ENCODE data around the gene GLIPR1L2.
"Not testable (repeated sequence)": the region's sequence is repeated elsewhere in the genome, so short reads cannot be mapped to it uniquely, and the experiment has no call there.

The GLIPR1L2 gene

DNA sequence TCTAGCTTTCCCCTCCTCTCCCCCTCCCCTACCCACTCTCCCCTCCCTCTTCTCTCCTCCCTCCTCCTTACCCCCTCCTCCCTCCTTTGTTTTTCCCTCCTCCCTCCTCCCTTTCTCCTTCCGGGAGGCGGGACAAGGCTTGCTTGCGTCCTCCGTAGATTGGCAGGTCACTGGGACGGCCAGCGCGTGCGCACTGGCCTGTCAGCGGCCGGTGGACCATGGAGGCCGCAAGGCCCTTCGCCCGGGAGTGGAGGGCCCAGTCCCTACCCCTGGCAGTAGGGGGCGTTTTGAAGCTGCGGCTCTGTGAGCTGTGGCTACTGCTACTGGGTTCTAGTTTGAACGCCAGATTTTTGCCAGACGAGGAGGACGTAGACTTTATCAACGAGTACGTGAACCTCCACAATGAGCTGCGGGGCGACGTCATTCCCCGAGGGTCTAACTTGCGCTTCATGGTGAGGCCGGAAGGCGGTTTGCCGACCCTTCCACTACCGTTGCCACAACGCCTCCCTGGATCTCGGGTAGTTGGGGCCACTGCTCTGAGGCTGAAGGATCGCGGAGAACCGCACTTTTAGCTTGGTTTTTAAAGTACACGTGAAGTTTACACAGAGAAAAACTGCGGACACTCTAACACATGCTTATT lies at the start of gene GLIPR1L2:
Gene GLIPR1L2, plus strand, starts transcription at position 191 of the 640 bp plus-strand sequence. Its CDS starts 28 bp downstream, at position 219.
- DNase-seq (ENCODE audit: low read depth, low spot score) = peak; percentile 100

DNA sequence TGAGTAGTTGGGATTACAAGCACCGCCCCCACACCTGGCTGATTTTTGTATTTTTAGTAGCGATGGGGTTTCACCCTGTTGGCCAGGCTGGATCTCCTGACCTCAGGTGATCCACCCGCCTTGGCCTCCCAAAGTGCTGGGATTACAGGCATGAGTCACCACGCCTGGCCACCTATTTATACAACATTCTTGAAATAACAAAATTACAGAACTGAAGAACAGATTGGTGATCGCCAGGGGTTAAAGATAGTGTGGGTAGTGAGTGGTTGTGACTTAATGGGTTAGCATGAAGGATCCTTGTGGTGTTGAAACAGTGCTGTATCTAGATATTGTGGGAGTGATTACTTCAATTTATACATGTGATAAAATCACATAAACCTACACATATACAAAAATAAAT lies 49.0 kb upstream of the GLIPR1L2 start:
- DNase-seq (ENCODE audit: low read depth, low spot score) = peak; percentile 14

DNA sequence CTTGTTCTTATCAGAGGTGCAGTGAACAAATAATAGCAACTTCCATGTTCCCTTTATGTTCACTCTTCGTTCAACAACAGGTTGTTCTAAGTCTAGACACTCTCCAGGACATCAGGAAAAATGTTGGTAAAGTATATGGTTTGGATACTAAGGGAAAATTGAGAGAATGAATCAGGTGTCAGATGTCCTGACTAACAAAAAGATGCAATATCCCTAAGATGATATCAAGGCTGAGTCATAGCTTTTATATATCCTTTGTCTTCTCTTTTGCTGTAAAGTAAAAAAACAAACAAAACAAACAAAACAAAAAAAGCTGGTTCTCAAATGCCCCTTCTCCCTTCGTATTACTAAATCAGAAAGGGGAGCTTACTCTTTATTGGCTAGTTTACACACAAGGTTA lies 45.4 kb upstream of the GLIPR1L2 start:
- no peak for DNase-seq (ENCODE audit: low read depth, low spot score)

DNA sequence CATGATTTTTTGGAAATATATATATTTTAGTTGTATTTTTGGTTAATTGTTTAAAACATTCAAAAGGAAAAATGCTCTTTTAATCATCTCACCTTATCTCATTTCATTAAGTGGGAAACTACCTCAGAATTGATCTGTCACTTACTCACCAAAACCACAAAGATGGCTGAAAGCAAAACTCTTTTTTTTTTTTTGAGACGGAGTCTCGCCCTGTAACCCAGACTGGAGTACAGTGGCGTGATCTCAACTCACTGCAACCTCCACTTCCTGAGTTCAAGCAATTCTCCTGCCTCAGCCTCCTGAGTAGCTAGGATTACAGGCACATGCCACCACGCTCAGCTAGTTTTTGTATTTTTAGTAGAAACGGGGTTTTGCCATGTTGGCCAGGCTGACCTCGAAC lies 44.7 kb upstream of the GLIPR1L2 start:
- DNase-seq (ENCODE audit: low read depth, low spot score) = not testable (repeated sequence)

DNA sequence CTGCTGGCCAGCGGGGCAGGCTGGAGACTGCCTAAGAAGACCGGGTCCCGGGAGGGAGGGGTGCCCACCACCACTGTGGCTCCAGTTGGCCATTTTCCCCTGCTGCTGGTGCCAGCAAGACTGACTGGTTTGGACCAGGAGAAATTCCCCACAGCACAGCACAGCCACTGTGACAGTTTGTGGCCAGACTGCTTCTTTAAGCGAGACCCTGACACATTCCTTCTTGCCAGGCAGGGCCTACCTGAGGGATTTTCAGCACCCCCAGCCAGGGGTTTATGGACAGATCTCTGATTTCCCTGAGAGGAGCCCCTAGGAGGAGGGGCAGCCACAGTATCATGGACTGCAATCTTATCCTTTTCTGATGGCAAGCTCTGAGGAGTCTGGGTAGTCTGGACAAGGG lies 40.9 kb upstream of the GLIPR1L2 start:
- no peak for DNase-seq (ENCODE audit: low read depth, low spot score)

DNA sequence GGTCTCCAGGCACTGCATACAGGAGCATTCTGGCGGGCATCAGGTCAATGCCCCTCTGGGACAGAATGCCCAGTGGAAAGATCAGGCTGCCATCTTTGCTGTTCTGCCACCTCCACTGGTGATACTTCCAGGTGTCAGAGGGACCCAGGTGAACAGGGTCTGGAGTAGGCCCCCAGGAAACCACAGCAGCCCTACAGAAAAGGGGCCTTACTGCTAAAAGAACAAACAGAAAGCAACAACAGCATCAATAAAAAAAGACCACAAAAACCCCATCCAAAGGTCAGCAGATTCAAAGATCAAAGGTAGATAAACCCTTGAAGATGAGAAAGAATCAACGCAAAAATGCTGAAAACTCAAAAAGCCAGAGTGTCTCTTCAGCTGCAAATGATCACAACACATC lies 40.5 kb upstream of the GLIPR1L2 start:
- DNase-seq (ENCODE audit: low read depth, low spot score) = no peak

DNA sequence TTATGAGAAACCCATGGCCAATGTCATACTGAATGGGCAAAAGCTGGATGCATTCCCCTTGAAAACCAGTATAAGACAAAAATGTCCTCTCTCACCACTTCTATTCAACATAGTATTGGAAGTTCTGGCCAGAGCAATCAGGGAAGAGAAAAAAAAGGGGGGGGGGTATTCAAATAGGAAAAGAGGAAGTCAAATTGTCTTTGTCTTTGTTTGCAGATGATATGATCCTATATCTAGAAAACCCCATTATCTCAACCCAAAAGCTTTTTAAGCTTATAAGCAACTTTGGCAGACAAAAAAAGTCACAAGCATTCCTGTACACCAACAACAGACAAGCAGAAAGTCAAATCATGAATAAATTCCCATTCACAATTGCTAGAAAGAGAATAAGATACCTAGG lies 36.9 kb upstream of the GLIPR1L2 start:
- no peak for DNase-seq (ENCODE audit: low read depth, low spot score)

DNA sequence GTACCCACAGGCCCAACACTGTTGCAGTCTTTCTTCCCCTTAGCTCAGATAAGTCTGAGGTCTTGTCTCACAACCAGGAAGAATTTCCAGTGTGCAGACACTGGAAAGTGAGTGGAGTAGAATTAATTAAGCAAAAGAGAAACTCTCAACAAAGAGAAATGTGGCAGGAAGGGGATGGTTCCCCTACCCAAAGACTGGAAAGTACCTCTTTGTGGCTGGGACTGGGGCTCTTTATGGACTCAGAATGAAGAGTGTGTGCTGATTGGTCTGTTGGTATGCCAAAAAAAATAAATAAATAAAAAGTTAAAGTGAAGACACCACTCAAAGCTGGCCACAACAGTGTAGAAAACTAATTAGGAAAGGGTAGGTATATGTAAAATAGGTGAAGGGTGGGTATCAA lies 30.0 kb upstream of the GLIPR1L2 start:
- no peak for DNase-seq (ENCODE audit: low read depth, low spot score)

DNA sequence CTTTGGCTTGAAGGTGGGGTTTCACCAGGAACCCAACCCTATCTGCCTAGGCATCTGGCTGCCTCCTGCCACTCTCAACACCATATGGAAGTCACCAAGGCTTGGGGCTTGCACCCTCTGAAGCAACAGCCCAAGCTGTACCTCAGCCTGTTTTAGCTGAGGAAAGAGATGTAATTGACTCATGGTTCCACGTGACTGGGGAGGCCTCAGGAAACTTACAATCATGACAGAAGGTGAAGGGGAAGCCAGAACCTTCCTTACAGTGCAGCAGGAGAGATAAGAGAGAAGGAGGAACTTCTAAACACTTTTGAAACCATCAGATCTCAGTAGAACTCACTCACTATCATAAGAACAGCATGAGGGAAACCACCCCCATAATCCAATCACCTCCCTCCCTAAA lies 29.5 kb upstream of the GLIPR1L2 start:
- DNase-seq (ENCODE audit: low read depth, low spot score) = no peak

DNA sequence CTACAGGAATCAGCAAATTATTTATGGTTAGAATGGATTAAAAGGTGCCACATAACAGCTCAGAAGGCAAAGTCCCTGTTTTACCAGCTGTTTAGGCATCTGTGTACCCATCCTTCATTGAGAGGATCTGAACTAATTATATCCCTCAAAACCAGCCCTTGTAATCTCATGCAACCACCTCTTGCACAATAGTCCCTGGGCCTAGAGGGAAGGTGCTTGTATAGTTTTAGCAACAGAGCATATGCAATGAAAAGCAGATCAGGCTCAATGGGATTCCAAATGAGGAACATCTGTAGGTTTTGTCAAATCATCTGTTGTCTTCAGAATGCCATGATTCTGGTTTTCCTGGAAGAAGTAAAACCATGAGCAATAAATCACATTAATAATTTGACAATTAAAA lies 26.0 kb upstream of the GLIPR1L2 start:
- DNase-seq (ENCODE audit: low read depth, low spot score) = no peak

DNA sequence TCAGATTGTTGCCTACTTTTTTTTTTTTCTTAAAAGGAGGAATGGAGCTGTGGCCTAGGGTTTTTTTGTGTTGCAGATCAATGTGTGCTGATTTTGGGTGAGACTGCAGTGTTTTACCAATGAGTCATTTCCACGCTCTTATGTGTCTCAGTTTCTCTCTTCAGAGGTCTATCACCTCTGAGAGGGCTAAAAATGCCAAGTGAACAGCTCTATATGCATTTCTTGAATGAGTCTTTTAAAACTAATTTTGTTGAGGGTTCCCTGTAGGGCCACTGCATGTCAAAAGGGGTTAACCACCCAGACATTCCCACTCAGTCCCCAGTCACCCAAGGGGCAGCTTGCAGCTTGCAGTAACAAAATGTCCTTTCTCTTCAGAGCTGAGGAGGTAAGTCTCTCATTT lies 24.3 kb upstream of the GLIPR1L2 start:
- peak; percentile 54 for DNase-seq (ENCODE audit: low read depth, low spot score)

DNA sequence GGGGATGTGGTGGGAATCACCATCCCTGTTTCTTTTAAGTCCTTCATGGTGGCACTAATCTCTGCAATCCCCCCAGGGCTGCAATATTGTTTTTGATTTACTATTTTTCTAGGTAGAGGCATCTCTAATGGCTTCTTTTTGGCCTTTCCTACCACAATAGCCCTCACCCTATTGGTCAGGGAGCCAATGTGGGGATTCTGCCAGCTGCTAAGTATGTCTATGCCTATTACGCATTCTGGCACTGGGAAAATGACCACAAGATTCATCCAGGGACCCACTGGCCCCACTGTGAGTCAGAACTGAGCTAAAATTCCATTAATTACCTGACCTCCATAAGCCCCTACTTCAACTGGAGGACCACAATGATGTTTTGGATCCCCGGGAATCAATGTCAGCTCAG lies 15.9 kb upstream of the GLIPR1L2 start:
- DNase-seq (ENCODE audit: low read depth, low spot score) = peak; percentile 56

DNA sequence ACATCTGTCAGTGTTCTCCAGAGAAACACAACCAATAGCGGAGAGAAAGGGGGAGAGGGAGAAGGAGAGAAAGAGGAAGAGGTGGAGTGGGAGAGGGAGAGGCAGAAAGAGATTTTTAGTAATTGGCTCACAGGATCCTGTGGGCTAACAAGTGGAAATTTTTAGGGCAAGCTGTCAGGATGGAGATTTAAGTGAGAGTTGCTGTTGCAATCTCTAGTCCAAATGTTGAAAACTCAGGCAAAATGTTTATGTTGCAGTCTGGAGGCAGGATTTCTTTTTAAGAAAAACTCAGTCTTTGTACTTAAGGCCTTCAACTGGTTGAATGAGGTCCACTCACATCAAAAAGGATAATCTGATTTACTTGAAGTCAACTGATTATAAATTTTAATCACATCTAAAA lies 12.5 kb upstream of the GLIPR1L2 start:
- DNase-seq (ENCODE audit: low read depth, low spot score) = no peak

DNA sequence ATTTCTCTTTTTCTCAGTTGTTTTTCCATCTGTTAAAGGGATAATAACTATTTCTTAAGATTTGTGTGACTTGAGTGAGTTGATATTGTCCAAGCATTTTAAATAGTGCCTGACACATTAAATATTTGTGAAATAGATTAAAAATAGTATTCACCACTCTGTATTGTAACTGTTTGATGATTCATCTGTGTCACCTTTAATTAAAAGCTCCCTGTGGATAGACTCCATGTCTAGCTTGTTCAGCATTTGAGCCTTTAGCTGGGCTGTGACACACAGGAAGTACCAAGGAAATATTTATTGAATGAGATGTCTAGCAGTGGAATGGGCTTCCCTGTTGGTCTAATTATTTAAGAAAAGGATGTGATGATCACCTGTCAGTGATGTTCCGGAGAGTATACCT lies 1.8 kb upstream of the GLIPR1L2 start:
- DNase-seq (ENCODE audit: low read depth, low spot score) = peak; percentile 46

DNA sequence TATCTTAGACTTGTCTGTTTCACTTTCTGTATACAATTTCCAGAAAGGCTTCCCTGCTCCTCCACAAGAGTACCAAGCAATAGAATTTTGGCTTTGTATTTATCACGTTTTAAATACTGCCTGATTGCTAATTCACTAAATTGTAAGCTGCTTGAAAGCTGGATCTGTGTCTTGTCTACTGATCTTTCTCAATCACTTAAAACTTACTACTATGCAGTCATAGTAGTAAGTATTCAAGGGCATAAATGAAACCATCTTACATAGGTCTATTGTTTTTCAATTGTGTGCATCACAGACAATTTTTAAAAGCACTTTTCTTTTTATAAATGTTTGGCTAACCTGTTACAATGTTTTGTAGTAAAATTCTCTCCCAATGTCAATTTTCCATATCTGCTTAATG lies 1.2 kb upstream of the GLIPR1L2 start:
- DNase-seq (ENCODE audit: low read depth, low spot score) = no peak

DNA sequence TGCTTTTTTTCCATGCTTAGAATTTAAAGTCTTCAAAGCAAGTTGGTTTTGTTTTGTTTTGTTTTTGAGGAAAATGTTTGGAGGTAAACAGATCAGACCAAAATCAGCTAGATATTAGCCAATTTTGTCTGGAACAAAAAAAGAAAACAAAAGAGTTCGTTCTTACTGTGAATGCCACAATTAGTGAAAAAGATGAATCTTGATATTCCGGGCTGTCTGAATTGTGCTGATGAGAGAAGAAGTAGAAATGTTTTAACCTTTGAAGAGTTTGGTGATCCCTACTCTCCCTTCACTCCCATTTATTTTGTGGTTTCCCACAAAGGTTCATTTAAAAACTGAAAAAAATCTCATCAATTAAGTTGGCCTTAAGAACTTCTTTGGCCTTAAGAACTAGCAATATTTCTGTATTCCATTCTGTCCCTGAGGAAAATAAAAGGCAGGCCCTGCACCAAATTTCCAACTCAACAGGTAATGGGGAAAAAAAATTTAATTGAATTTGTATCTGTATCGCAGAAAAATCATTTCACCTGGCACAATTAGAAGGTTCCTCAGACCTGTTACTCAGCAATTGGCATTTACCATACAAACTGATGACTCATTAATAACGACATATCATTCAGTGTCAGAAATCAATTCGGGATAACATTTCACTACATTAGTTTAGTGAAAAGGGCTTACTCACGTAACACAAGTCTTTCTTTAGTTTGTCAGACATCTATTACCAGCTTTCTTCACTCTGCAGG lies 562 bp upstream of the GLIPR1L2 start:
- DNase-seq (ENCODE audit: low read depth, low spot score) = no peak

DNA sequence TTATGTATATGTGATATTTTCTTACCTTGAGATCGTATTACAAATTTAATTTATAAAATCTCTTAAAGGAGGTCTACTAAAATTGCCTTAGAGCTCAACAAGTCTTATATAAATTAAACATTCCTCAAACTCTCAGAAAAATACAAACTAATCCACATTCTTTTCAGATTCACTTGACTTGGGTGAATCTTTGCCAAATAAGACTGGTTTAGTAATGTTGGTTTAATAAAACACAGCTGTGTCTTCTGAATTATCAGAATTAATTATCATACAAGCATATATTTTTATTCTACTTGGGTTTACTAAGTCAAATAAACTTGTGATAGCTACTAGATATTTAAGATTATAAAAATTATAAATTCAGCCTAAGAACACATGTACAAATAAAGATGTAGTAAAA lies 13.3 kb downstream of the GLIPR1L2 start:
- DNase-seq (ENCODE audit: low read depth, low spot score) = no peak

DNA sequence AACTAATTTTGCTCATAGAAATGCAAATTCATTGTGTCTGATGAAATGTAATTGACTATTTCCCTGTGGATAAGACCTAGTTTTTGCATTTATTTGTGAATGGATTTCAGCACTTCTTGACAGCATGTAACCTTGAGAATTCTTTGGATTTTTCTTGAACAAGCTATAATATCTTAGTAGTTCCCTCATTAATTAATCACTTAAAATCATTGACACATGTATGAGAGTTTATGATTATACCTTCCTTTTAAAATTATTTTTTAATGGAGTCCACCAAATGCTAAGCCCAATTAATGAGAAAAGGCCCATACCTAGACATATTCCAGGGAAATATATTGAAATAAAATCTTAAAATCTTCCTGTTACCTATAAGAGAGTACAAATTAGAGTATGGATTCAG lies 16.8 kb downstream of the GLIPR1L2 start:
- no peak for DNase-seq (ENCODE audit: low read depth, low spot score)

DNA sequence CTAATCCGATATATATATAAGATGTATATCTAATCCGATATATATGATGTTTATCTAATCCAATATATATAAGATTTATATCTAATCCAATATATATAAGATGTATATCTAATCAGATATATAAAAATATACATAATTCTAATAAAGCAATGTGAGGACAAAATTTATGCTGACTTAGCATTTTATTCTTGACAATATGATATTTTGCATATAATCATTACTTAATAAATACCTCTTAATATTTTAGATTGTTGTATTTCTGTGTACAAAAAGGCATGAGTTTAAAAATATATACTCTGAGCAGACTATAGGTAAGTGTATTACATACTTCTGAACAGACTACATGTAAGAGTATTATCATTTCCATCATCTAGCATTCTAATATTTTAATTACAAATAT lies 18.9 kb downstream of the GLIPR1L2 start:
- DNase-seq (ENCODE audit: low read depth, low spot score) = no peak

DNA sequence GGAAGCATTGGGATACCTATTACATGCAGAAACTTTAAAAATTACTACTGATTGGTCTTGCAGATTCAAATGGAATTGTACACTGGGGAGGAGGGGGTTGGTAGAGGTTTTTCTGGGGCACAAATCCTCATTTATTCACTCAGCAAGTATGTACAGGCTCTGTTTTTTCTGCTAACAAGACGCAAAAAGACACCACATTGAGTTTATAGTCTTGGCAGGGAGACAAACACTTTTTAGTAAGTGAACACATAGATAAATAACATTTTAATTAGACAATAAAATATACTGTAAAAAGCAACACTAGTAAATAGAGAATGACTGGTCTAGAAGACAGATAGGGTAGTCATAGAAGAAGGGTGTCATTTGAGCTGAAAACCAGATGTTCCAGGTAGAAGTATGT lies 23.8 kb downstream of the GLIPR1L2 start:
- DNase-seq (ENCODE audit: low read depth, low spot score) = no peak

DNA sequence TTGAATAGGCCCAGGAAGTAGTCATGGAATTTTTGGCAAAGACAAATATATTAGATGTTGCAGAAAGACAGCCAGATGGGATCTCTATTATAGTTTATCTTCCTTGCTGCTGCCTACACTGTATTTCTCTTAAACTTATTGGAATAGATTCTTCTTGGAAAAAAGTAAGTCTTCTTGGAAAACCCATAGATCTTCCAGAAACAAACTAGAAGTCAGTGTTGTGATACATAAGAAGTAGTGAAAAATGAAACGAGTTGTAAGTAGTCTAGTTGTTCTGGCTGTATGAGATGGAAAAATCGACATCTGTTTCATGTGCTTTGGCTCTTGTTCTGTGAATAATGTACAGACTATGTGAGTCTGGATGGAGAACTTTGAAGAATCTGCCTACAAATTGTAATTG lies 29.0 kb downstream of the GLIPR1L2 start:
- DNase-seq (ENCODE audit: low read depth, low spot score) = no peak

DNA sequence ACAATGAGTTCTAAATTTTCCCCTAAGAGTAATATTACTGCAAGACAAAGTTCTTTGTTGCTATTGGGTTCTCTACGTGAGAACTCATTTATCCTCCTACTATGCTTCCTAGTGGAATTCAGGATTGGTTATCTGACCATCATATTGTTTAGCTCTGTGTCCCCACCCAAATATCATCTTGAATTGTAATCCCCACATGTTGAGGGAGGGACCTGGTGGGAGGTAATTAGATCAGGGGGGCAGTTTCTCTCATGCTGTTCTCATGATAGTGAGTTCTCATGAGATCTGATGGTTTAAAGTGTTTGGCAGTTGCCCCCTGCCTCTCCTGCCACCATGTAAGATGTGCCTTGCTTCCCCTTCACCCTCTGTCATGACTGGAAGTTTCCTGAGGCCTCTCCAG lies 36.6 kb downstream of the GLIPR1L2 start:
- no peak for DNase-seq (ENCODE audit: low read depth, low spot score)

DNA sequence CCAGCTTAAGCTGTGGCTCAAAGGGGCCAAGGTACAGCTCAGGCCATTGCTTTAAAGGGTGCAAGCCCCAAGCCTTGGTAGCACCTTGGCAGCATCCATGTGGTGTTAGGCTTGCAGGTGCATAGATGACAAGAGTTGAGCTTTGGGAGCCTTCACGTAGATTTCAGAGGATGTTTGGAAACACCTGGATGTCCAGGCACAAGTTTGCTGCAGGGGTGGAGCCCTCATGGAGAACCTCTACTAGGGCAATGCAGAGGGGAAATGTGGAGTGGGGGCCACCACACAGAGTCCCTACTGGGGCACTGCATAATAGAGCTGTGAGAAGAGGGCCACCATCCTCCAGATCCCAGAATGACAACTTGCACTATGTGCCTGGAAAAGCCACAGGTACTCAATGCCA lies 37.9 kb downstream of the GLIPR1L2 start:
- no peak for DNase-seq (ENCODE audit: low read depth, low spot score)

DNA sequence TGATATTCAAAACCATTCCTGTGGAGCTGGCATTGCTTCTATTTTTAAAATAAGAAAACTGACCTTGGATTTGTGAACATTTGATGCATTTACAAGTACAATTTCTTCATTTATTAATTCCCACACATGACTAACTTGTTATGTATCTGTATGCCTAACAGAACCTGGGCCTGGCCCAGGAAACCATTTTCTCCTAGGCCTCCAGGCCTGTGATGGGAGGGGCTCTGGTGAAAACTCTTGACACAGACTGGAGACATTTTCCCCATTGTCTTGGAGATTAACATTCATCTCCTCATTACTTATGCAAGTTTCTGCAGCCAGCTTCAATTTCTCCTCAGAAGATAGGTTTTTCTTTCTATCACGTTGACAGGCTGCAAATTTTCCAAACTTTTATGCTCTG lies 42.0 kb downstream of the GLIPR1L2 start:
- no peak for DNase-seq (ENCODE audit: low read depth, low spot score)

Data from astrocyte of the hippocampus (primary cell).